Uterus (tissue), 2 donors: ENCODE results near the gene BTN3A1.

Source experiments
- CTCF ChIP-seq, 4 experiments: fragments of 200-600 bp in 2 of 4; fragments of 450-650 bp in 2 of 4; sonication (generic) in 2 of 4; IDR thresholded peaks; one replicate each; pipeline ENCODE4 v1.5.1; 2016 to 2019; ENCODE audit warnings: antibody characterized with exemption in 4 of 4, mild to moderate bottlenecking in 2 of 4, moderate library complexity in 1 of 4
- POLR2A ChIP-seq, 2 donors: fragments of 450-650 bp; IDR thresholded peaks; one replicate each; pipeline ENCODE4 v1.6.1; 2016; ENCODE audit warnings: antibody characterized with exemption in 2 of 2, mild to moderate bottlenecking in 1 of 2, moderate library complexity in 1 of 2

- no peak for TF ChIP-seq CTCF (IDR thresholded peaks at IDR 0.05)
- no peak for TF ChIP-seq POLR2A (IDR thresholded peaks at IDR 0.05)
These were observed 1.4 kb upstream of the BTN3A1 start for GRCh38 chr6:26400626-26401025.
